Activated CD8-positive, alpha-beta memory T cell treated with anti-CD3 and anti-CD28 coated beads, Interleukin-2, amount 50 U/mL, for 24 hours (primary cell): Measurements from ENCODE around the gene SH3YL1.

ENCODE experiments used
- DNase-seq: peaks from one replicate; pipeline ENCODE4 v3.0.0-alpha.2; 2020; ENCODE audit errors: extremely low read depth

The SH3YL1 gene

DNA sequence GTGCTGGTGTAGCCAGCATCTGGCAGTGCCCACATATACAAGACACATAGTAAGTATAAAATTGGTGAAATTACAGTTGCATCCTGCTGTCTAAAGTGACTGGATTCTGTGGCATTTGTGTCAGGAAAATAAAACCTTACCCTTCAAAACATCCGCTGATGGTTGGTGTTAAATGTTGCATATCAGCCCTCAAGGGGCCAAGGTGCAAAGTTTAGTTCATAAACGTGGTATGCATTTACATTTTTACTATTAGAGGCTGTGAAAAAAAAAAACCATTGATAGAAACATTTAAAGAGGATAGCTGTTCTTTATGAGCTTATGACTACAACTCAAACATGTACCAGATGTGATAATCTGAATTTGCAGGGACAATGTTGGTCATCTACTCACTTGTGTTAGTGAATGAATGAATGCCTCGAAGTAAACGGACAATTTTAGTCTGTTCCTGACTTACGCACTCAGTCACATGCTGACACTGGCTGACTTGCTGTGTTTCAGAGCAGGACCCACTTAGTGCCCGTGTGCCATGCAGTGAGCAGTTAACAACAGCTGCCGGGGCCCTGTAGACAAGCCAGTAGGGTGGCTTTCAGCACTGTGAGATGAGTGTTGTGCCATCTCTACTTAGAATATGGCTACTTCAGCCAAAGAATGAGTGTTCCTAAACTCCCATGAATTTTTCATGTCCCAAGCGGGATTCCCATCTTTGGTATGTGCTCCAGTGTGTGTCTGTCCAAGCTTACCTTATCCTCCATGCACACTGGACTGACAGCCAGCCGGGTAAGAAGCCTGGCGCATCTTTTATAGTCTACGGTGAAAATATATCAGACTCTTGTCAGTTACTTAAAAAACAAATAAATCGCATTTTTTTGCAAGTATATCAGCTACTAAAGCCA is 18.8 kb upstream of the SH3YL1 start:
- DNase-seq, result no peak

DNA sequence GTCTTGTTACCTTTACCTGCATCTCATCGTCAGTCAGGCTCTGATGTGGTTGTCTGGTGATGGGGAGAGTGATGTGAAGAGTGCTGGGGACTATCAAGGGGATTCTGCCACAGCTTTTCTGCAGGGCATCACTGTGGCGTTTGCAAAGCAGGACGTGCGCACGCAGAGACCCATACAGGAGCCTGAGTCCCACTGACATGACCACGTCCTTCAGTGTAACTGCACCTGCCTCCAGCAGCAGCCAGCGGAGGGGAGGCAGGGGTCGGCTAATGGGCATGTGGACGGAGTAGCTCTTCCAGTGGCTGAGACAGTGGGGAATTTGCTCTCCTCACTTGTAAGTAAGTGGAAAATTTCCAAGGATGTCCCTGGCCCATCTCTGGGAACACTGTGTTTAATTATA is 17.5 kb upstream of the SH3YL1 start:
- DNase-seq, result no peak

DNA sequence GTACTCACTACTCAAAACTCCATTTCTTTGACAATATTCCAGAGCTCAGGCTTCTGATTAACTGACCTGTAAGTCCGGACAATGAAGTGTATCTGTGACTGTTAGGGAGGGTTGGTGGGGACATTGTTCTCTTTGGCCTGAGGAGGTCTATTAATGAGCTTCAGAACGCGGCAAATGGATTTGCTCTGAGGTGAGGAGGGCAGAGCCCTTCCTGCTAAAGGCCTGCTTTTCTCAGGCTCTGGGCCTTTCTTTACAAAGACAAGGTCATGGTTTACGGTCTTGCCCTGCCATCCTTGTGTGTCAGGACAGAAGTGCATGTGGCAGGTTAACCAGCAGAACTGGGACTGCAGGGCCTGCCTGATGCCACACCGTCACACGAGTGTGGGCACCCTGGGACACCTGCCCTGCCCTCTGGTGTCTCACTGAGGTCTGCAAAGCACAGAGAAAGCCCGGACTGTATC is 16.8 kb upstream of the SH3YL1 start:
- DNase-seq, result no peak

DNA sequence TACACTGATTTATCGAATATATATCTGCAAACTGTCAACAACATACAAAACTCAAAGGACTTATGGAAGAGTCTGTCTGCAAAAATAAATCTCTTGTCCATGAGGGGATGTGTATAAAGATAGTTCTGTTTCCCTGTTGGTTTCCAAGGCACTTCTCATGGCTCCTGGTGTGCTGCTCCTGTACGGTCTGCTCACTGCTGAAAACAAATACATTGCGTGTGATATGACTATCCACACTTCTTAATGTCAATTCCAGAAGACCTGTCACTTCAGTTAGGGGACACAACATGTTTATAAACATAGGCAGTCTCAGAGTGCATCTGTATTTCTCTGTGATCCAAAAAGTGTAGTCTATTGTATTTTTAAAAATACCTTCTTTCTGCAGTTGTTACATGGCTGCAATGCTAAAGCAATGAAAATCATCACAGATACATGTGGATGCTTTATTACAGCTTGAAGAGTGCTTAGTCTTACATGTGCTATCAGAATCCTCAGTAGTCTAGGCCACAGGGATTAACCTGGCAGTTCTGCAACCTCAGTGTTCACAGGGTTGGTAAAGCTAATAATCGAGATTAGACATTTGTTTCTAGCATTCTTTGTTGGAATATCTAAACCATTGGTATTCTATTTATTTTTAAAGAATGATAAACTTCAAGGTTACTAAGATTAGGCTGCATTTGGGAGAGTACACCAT is 16.3 kb upstream of the SH3YL1 start:
- no peak for DNase-seq

DNA sequence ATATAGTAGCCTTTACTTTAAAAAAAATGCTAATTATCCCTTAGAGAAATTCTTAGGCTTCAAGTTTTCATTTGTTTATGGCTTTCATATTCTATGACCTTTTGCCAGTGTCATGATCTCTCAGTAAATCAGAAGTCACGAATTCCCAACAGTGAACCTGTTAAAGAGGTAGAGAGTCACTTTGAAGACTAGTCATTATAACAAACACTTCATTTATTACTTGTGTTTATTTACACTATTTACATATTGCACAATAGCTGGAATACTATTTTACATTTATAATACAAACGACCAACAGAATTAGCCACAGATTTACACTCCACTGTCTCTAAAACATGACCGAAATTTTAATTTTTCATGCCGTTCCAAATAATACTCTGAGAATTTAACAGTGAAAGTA is 15.5 kb upstream of the SH3YL1 start:
- no peak for DNase-seq

DNA sequence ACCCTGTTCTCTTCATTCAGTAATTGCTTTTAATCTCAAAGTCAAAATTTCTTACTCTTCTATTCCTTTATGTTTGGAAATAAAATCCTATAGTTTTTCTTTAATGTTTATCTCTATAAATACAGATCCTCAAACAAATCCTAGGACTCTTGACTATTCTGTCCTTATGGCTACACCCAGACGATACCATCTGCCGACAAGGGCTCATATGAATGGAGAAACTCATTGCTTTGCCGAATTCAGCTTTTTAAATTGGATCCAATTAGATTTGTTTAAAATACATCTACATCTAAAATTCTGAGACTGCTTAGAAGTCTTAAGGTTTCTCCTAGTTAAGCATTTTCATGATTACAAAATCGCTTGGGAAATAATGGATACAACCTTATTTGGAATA is 15.1 kb upstream of the SH3YL1 start:
- no peak for DNase-seq

DNA sequence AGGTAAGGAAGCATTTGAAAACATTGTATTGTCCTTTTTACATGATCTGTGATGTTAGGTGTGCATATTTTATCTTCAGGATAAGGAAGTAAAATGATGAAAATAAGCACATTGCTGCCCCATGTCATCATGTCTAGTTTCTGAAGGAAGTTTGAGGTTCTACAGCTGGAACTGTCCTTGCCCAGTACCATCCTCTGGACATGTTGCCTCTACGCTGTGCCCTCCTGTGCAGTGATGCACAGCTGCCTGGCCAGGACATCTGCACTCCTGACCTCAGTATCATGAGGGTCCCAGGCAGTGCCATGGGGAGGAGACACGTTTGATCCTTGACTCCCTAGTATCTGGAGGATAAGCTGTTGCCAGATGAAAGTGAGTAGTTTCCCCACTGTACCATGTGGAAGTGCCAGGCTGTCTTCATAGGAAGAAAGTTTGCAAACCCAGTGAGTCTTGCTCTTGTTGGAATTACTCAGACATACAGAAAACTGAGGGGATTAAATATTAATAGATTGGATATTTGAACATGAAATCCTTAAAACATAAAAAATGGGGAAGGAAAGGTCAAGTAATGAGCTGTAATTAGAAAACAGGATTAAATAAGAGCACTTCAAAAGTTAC is 14.6 kb upstream of the SH3YL1 start:
- no peak for DNase-seq

DNA sequence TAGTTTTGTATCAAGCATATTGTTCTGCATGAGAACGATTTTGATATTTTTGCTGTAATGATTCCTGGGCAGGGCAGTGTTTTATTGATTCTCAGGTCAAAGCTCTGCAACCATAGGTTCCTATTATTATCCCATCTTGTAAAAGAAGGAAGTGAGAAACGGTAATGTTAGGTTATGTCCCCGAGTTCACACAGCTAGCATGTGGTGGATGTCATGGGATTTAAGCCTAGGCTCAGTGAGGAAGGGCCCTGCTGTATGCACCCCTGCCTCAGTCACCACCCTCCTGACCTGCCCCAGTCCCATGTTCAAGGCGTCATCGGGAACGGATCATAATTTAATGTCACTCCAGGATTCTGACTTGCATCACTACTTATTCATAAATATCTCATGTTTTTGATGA is 11.6 kb upstream of the SH3YL1 start:
- DNase-seq, result no peak

DNA sequence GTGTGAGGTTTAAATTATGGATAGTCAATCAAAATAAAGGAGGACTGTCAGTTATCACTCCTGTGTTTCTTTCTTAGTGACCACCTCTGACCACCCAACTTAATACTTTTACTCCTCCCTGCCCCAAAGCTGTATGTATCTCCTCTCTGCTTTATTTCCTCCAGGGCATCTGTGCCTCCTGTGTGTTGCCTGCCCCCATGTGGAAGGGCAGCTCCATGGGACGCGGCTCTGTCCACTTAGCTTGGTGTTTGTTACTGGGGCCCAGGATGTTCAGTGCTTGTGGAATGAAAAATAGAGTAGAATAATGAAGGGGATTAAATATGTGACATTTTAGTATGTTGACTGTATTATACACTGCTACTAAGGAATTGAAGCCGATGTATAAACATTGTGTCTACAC is 10.7 kb upstream of the SH3YL1 start:
- no peak for DNase-seq

DNA sequence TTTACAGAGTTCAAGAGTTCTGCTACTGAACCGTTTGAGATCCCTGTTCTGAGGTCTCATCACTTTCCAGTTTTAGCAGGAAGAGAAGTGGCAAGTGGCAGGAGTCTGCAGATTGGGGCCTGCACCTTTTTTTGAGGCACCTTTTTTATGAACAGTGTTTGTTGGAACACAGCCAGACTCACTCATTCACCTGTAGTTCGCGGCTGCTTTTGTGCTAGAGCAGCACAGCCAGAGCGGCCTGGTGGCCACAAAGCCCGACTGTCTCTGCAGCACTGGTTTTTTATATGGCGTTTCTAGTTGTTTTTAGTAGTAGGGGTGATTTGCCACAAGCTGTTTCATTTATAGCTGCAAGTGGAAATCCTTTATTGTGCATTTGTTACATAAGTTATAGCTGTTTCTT is 9.5 kb upstream of the SH3YL1 start:
- no peak for DNase-seq

DNA sequence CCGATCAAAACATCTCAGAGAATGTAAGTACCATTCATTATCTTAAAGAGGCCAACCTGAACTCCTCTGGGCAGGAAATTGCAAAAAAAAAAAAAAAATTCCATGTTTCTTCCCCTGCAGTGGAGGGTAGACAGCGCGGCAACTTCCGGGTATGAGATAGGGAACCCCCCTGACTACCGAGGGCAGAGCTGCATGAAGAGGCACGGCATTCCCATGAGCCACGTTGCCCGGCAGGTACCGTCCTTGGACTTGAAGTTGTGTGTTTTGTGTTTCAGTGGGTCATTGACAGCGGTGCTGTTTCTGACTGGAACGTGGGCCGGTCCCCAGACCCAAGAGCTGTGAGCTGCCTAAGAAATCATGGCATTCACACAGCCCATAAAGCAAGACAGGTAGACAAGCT is 8.1 kb upstream of the SH3YL1 start:
- no peak for DNase-seq

DNA sequence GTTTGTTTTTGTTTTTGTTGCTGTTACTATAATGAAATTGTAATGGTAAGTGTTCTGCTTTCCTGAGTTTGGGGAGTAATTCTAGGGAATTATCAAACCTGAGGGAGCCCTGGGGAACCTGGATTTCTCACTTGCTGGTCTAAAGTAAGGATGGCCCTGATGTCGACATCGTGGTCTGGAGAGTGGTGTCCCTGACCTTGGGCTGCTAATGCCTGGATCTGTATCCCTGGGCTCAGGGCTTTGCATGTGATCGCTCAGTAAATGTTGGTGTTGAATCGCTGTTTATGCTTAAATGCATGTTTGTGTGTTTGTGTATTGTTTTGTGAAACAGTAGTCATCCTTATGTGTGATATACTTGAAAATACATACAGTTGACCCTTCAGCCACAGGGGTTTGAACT is 7.0 kb upstream of the SH3YL1 start:
- DNase-seq, result no peak

DNA sequence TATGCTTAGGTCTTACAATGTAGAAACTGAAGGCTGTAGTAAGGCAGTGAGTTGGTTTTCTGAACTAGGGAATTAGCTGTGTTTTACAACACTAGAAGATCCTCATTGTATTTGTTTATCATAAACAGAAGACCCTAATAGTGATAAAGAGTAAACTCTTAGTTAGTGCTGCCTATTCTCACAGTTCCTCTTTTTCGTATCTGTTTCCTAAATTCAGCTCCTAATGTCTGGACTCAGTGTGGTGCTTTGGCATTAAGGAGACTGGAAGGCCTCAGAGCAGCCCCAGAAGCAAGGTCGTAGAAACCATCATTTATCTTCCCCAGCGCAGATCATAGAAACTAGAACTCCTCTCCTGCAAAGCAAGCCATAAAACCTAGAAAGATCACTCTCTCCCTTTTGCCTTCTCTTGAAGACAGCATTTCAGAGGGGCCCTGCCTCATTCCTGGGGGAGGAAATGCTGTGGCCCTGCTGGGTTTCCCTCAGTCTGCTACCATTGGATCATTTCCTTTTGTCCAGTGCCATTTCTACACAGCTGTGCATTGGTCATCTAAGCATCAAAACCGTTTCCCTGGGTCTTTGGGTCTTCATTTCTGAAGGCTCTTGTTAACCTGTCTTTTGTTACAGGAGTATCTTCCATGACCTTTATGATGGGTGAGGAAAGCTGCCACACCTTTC is 5.7 kb upstream of the SH3YL1 start:
- no peak for DNase-seq

DNA sequence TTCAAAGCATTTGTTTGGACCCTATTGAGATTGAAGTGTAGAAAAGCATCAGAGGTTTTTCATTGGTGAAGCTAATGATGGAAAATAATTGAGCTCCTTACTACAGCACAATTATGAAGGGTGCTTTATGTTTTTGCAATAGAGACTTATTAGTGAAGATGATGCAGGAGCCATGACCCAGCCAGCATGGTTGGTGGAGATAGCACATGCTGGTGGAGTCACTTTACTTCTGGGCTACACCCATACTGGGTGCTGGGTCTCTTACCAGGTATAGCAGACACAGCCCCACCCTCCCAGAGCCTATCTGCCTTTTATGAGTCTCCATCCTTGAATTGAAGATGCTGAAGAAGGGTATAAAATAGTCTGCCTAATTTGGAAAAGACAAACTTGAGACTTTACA is 4.5 kb upstream of the SH3YL1 start:
- DNase-seq, result no peak

DNA sequence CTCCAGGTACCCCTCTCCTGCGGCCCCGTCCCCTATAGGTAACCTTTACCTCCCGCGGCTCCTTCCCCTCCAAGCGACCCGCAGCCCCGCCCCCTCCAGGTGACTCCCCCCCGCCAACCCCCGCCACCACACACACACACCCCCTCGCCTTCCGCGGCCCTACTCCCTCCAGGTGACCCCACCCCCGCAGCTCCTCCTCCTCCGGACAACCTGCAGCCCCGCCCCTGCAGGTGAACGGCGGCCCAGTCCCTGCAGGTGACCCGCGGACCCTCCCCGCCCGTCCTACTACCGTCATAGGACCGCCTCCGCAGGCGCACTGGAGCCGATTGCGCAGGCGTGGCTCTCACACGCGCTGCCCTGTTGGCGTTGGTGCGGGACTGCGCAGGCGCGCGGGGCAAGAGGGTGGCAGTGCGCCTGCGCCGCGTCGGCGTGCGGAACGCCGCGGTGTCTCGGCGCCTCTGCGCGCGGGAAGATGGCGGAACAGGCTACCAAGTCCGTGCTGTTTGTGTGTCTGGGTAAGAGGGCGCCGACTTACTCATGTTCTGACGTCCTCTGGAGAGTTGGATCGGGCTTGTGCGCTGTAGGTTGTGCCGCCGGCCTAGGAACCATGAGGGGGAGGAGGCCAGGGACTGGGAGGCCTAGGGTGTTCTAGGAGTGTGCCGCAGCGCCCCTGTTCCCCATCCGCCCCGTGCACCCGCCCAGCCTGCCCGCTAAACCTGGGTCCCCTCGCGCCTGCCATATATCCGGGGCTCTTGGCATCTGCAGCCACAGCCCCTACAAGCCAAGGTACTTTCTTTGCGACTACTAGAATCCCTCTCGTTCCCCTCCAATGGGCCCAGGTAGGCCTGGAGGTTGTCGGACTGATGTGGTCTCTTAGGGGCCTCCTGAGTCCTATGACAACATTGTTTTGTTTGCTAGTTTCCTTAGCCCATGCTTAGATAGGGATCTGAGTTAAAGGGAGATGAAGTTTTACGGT is 949 bp upstream of the SH3YL1 start, which contains the start of gene ACP1:
ACP1 (plus strand) TSS at position 455 of the 976 bp plus-strand sequence; CDS start at position 473, 18 bp downstream.
- peak; percentile 85 for DNase-seq

DNA sequence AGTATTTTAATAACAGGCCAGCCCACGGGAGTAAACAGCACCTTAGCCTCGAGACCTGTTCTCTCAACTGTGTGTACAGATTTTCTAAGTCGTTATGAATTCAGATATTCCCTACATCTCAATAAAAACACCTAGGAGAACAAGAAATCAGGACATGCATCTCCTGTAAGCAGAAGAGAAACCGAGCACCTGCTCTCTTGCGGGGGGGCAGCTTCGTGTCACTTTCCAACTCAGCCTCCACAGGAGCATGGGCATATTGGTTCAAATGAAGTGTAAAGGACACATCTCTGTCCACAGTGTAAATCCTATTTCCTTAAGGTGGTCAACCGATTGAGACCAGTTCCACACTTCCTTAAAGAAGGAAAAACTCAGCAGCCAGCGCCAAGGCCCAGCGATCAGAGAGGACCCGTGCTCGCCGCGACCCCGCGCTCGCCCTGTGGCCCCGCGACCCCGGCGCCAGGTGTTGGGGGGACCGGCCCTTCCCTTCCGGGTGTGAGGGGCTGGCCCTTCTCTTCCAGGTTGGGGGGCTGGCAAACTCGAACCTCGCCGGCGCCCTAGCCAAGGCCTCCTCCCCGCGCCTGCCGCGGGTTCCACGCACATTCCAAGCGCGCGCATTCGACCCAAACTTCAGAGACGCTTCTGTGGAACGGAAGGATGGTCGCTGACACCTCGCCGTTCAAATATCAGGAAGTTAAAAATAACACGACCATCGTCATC is 652 bp downstream of the SH3YL1 start:
- no peak for DNase-seq

DNA sequence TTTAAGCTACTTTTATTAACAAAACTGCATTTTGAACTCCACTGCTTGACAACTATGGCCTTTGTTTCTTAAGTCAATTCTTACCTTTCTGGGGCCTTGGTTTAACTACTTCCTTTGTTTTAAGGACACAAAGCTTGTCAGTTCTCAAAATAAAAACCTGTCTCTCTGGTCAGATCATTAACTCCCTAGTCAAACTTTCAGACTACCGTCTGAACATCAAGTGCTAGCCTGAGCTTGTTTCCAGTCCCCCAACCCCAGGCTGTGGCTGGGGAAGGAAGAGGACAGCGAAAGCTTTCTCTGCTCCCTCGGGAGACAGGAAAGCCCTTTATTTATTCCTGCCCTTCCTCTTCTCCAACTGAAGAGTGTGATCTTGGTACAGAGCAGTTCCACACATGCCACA is 1.7 kb downstream of the SH3YL1 start:
- DNase-seq, result no peak

DNA sequence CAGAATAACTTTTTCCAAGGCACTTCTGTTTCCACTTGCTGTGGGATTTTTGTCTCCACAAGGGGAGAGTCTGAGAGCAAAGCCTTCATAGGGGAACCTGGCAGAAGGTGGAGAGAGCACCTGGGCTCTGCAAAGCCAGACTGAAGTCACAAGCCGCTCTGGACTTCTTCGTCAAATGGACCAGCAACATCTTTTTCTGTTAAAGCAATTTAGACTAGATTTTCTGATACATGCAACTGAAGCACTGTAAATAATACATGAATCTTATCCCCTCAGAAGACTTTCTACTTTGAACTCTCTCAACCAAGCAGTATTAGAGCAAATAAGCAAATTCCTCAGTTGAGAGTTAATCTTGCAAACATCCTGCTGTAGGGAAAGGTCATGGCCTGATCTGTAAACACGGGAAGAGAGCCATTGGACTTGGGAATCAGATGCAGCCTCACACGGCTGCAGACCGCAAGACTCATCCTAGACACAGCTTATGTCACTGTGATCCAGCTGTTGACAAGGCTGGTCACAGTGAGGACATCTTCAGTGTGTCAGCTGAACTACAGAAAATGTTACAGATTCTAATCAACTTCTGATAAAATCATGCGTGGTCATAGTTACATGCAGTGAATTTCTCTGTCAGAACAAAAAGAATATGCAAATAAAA is 3.2 kb downstream of the SH3YL1 start:
- no peak for DNase-seq

DNA sequence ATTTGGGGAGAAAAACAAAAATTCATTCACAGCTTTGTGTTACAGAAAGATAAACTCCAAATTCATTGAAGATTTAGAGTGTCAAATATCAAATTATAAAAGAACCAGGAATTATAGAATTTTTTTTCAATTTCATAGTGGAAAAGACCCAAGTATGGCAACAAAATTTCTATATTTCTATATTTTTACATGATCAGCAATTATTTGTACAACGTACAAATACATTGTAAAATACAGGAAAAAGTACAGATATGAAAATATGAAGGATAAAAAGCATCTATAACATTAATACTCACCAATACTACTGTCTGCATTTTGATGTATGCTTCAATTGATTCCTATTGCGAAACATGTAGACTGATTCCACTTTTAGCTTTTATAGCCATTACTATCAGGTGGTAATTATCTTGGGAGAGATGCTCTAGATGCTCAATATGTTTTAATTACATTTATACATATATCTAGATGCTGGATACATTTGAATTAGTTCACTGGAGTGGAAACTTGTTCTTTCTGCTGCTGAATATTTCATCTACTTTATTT is 4.0 kb downstream of the SH3YL1 start:
- no peak for DNase-seq
